ENCODE measurements around the gene KCTD1. TPM values are rescaled to one million over a fixed set of nuclear protein-coding genes. Genes with fewer than 3 reads are reported as not detected.

Gene KCTD1
- 22.8 TPM for total RNA-seq

- DNase-seq = peak; percentile 63
Observed at GRCh38 chr18:26548415-26549262, at the start of gene KCTD1. Gene KCTD1 (minus strand): TSS chr18:26548553. CDS start chr18:26548536, 17 bp downstream.

- no peak for DNase-seq
Observed at GRCh38 chr18:26593365-26594320, 45.3 kb upstream of the KCTD1 start.

GRCh38 chr18:26584745-26585144 is 36.4 kb upstream of the KCTD1 start:
- DNase-seq = no peak

- DNase-seq = no peak
Observed at GRCh38 chr18:26579941-26580618, 31.7 kb upstream of the KCTD1 start.

- DNase-seq = no peak
Observed at GRCh38 chr18:26575865-26576217, 27.5 kb upstream of the KCTD1 start.

- DNase-seq = no peak
Observed at GRCh38 chr18:26574958-26575864, 26.9 kb upstream of the KCTD1 start.

GRCh38 chr18:26568926-26569665 is 20.7 kb upstream of the KCTD1 start:
- DNase-seq = peak; percentile 44

- DNase-seq = no peak
Observed at GRCh38 chr18:26568513-26568912, 20.2 kb upstream of the KCTD1 start.

- no peak for DNase-seq
Observed at GRCh38 chr18:26566874-26567555, 18.7 kb upstream of the KCTD1 start.

- DNase-seq = no peak
Observed at GRCh38 chr18:26565514-26565913, 17.2 kb upstream of the KCTD1 start.

- DNase-seq = no peak
Observed at GRCh38 chr18:26563024-26563423, 14.7 kb upstream of the KCTD1 start.

- DNase-seq = no peak
Observed at GRCh38 chr18:26562568-26562967, 14.2 kb upstream of the KCTD1 start.

GRCh38 chr18:26561769-26562168 is 13.4 kb upstream of the KCTD1 start:
- DNase-seq = no peak

- DNase-seq = no peak
Observed at GRCh38 chr18:26556573-26556972, 8.2 kb upstream of the KCTD1 start.

- DNase-seq = no peak
Observed at GRCh38 chr18:26555804-26556553, 7.6 kb upstream of the KCTD1 start.

GRCh38 chr18:26553943-26554342 is 5.6 kb upstream of the KCTD1 start:
- no peak for DNase-seq

- DNase-seq = no peak
Observed at GRCh38 chr18:26551695-26552081, 3.3 kb upstream of the KCTD1 start.

GRCh38 chr18:26550998-26551694 is 2.8 kb upstream of the KCTD1 start:
- DNase-seq = no peak
